T-helper 1 cell treated with Interleukin-12 subunit alpha and Interleukin-12 subunit beta and Interleukin-4 antibody, amounts not matched to agents 30 μg/mL and 1 μg/mL, for 36 hours (primary cell): ENCODE results near the gene COL11A1.
"Not testable (repeated sequence)": the region's sequence is repeated elsewhere in the genome, so short reads cannot be mapped to it uniquely, and the experiment has no call there.

Experiments used
- H3K27ac Mint-ChIP-seq: one replicate; pipeline ENCODE4 v1.8.0; 2021; ENCODE audit warnings: mild to moderate bottlenecking, mixed read lengths
- H3K27me3 Mint-ChIP-seq: one replicate; pipeline ENCODE4 v1.8.0; 2021; ENCODE audit warnings: low read depth, mixed read lengths
- H3K36me3 Mint-ChIP-seq: one replicate; pipeline ENCODE4 v1.8.0; 2021; ENCODE audit warnings: low read depth, mixed read lengths
- H3K4me1 Mint-ChIP-seq: one replicate; pipeline ENCODE4 v1.8.0; 2021; ENCODE audit warnings: low read depth, mixed read lengths
- H3K4me3 Mint-ChIP-seq: one replicate; pipeline ENCODE4 v1.8.0; 2021; ENCODE audit warnings: mild to moderate bottlenecking, moderate library complexity, mixed read lengths
- H3K9me3 Mint-ChIP-seq: one replicate; pipeline ENCODE4 v1.8.0; 2021; ENCODE audit warnings: mixed read lengths

The COL11A1 gene

GRCh38 chr1:103109311-103109920 is 1.1 kb upstream of the COL11A1 start:
- Mint-ChIP-seq H3K27me3 (peaks cover 30% of the 10 kb centered on the region), H3K36me3 (no peaks in the 10 kb centered on the region), H3K4me3 (no peak overlapping the region), H3K27ac (no peak overlapping the region), H3K4me1 (peaks cover 4% of the 10 kb centered on the region), H3K9me3 (no peaks in the 10 kb centered on the region)

- no peak overlapping the region for H3K4me3 Mint-ChIP-seq
- peaks cover 30% of the 10 kb centered on the region for H3K27me3 Mint-ChIP-seq
- peaks cover 4% of the 10 kb centered on the region for H3K4me1 Mint-ChIP-seq
- no peaks in the 10 kb centered on the region for H3K36me3 Mint-ChIP-seq
- no peaks in the 10 kb centered on the region for H3K9me3 Mint-ChIP-seq
- H3K27ac Mint-ChIP-seq: no peak overlapping the region
These were observed 464 bp downstream of the COL11A1 start for GRCh38 chr1:103107741-103108375.

- Mint-ChIP-seq H3K27me3 (peaks cover 30% of the 10 kb centered on the region), H3K36me3 (no peaks in the 10 kb centered on the region), H3K9me3 (no peaks in the 10 kb centered on the region), H3K27ac (no peak overlapping the region), H3K4me1 (peaks cover 4% of the 10 kb centered on the region), H3K4me3 (no peak overlapping the region)
These were observed 1.6 kb downstream of the COL11A1 start for GRCh38 chr1:103106426-103107341.

- H3K36me3 Mint-ChIP-seq: no peaks in the 10 kb centered on the region
- no peaks in the 10 kb centered on the region for H3K4me1 Mint-ChIP-seq
- no peaks in the 10 kb centered on the region for H3K9me3 Mint-ChIP-seq
- peaks cover 2% of the 10 kb centered on the region for H3K27me3 Mint-ChIP-seq
- H3K4me3 Mint-ChIP-seq: no peak overlapping the region
- H3K27ac Mint-ChIP-seq: no peak overlapping the region
These were observed 6.9 kb downstream of the COL11A1 start for GRCh38 chr1:103101399-103101798.

GRCh38 chr1:103089221-103089620 is 19.1 kb downstream of the COL11A1 start:
- Mint-ChIP-seq H3K36me3 (no peaks in the 10 kb centered on the region), H3K4me1 (no peaks in the 10 kb centered on the region), H3K27me3 (no peaks in the 10 kb centered on the region), H3K4me3 (no peak overlapping the region), H3K27ac (no peak overlapping the region), H3K9me3 (no peaks in the 10 kb centered on the region)

GRCh38 chr1:103087256-103087655 is 21.1 kb downstream of the COL11A1 start:
- Mint-ChIP-seq H3K27me3 (no peaks in the 10 kb centered on the region), H3K9me3 (no peaks in the 10 kb centered on the region), H3K4me3 (no peak overlapping the region), H3K4me1 (no peaks in the 10 kb centered on the region), H3K36me3 (no peaks in the 10 kb centered on the region), H3K27ac (no peak overlapping the region)

GRCh38 chr1:103084181-103084580 is 24.1 kb downstream of the COL11A1 start:
- H3K36me3 Mint-ChIP-seq: no peaks in the 10 kb centered on the region
- no peaks in the 10 kb centered on the region for H3K27me3 Mint-ChIP-seq
- H3K27ac Mint-ChIP-seq: no peak overlapping the region
- no peaks in the 10 kb centered on the region for H3K4me1 Mint-ChIP-seq
- H3K4me3 Mint-ChIP-seq: no peak overlapping the region
- H3K9me3 Mint-ChIP-seq: no peaks in the 10 kb centered on the region

- Mint-ChIP-seq H3K36me3 (no peaks in the 10 kb centered on the region), H3K9me3 (no peaks in the 10 kb centered on the region), H3K27ac (no peak overlapping the region), H3K4me1 (no peaks in the 10 kb centered on the region), H3K4me3 (no peak overlapping the region), H3K27me3 (no peaks in the 10 kb centered on the region)
These were observed 32.9 kb downstream of the COL11A1 start for GRCh38 chr1:103075316-103076000.

GRCh38 chr1:103074224-103074623 is 34.1 kb downstream of the COL11A1 start:
- no peaks in the 10 kb centered on the region for H3K9me3 Mint-ChIP-seq
- H3K4me1 Mint-ChIP-seq: no peaks in the 10 kb centered on the region
- no peaks in the 10 kb centered on the region for H3K27me3 Mint-ChIP-seq
- no peak overlapping the region for H3K4me3 Mint-ChIP-seq
- H3K27ac Mint-ChIP-seq: no peak overlapping the region
- H3K36me3 Mint-ChIP-seq: no peaks in the 10 kb centered on the region

GRCh38 chr1:103069201-103069600 is 39.1 kb downstream of the COL11A1 start:
- Mint-ChIP-seq H3K36me3 (no peaks in the 10 kb centered on the region), H3K27me3 (no peaks in the 10 kb centered on the region), H3K27ac (no peak overlapping the region), H3K4me1 (no peaks in the 10 kb centered on the region), H3K9me3 (no peaks in the 10 kb centered on the region), H3K4me3 (no peak overlapping the region)

- no peaks in the 10 kb centered on the region for H3K27me3 Mint-ChIP-seq
- H3K27ac Mint-ChIP-seq: no peak overlapping the region
- no peak overlapping the region for H3K4me3 Mint-ChIP-seq
- no peaks in the 10 kb centered on the region for H3K36me3 Mint-ChIP-seq
- no peaks in the 10 kb centered on the region for H3K9me3 Mint-ChIP-seq
- no peaks in the 10 kb centered on the region for H3K4me1 Mint-ChIP-seq
These were observed 44.4 kb downstream of the COL11A1 start for GRCh38 chr1:103063921-103064320.

- Mint-ChIP-seq H3K9me3 (no peaks in the 10 kb centered on the region), H3K27ac (no peak overlapping the region), H3K27me3 (no peaks in the 10 kb centered on the region), H3K4me1 (no peaks in the 10 kb centered on the region), H3K36me3 (no peaks in the 10 kb centered on the region), H3K4me3 (no peak overlapping the region)
These were observed 49.9 kb downstream of the COL11A1 start for GRCh38 chr1:103058391-103058790.

- H3K9me3 Mint-ChIP-seq: no peaks in the 10 kb centered on the region
- H3K27me3 Mint-ChIP-seq: no peaks in the 10 kb centered on the region
- H3K4me3 Mint-ChIP-seq: no peak overlapping the region
- H3K36me3 Mint-ChIP-seq: no peaks in the 10 kb centered on the region
- no peaks in the 10 kb centered on the region for H3K4me1 Mint-ChIP-seq
- H3K27ac Mint-ChIP-seq: no peak overlapping the region
These were observed 51.9 kb downstream of the COL11A1 start for GRCh38 chr1:103056423-103056822.

GRCh38 chr1:103028110-103028509 is 80.2 kb downstream of the COL11A1 start:
- H3K27ac Mint-ChIP-seq, H3K27me3 Mint-ChIP-seq: not testable (repeated sequence)

More at GRCh38 chr1:103028110-103028509, 80.2 kb downstream of the COL11A1 start:
- not testable (repeated sequence) for H3K4me3 Mint-ChIP-seq, H3K4me1 Mint-ChIP-seq, H3K36me3 Mint-ChIP-seq, H3K9me3 Mint-ChIP-seq
